Stimulated activated naive CD4-positive, alpha-beta T cell treated with Interleukin-2 at 50 U/mL for 16 hours (primary cell): ENCODE data around the gene ARHGAP9.

Source experiments
- DNase-seq: peaks from one replicate; lab custom pipeline; 2025; lab: John Stamatoyannopoulos, UW

The ARHGAP9 gene

GRCh38 chr12:57472391-57472790 is 7.3 kb downstream of the ARHGAP9 start:
- DNase-seq = no peak

- no peak for DNase-seq
Measured at GRCh38 chr12:57471661-57472060, 8.0 kb downstream of the ARHGAP9 start.

GRCh38 chr12:57470970-57471656 is 8.6 kb downstream of the ARHGAP9 start:
- no peak for DNase-seq

GRCh38 chr12:57470286-57470969 is 9.2 kb downstream of the ARHGAP9 start:
- no peak for DNase-seq

- DNase-seq = no peak
Measured at GRCh38 chr12:57469296-57470164, 10.1 kb downstream of the ARHGAP9 start.

- DNase-seq = no peak
Measured at GRCh38 chr12:57467915-57468314, 11.8 kb downstream of the ARHGAP9 start.

GRCh38 chr12:57467212-57467874 is 12.3 kb downstream of the ARHGAP9 start:
- no peak for DNase-seq

GRCh38 chr12:57465747-57466505 is 13.7 kb downstream of the ARHGAP9 start:
- no peak for DNase-seq

- DNase-seq = no peak
Measured at GRCh38 chr12:57465030-57465746, 14.5 kb downstream of the ARHGAP9 start.

GRCh38 chr12:57464569-57464968 is 15.1 kb downstream of the ARHGAP9 start:
- DNase-seq = no peak

- no peak for DNase-seq
Measured at GRCh38 chr12:57462912-57463253, 16.8 kb downstream of the ARHGAP9 start.

- peak; percentile 83 for DNase-seq
Measured at GRCh38 chr12:57462251-57462911, 17.3 kb downstream of the ARHGAP9 start.

GRCh38 chr12:57461917-57462250 is 17.8 kb downstream of the ARHGAP9 start:
- DNase-seq = no peak

GRCh38 chr12:57461276-57461916 is 18.3 kb downstream of the ARHGAP9 start:
- DNase-seq = peak; percentile 14

- no peak for DNase-seq
Measured at GRCh38 chr12:57460841-57461275, 18.8 kb downstream of the ARHGAP9 start.

- DNase-seq = no peak
Measured at GRCh38 chr12:57460468-57460784, 19.2 kb downstream of the ARHGAP9 start.

GRCh38 chr12:57459750-57460467 is 19.8 kb downstream of the ARHGAP9 start, which contains the start of gene GLI1:
GLI1 (plus strand) TSS chr12:57459785; CDS start chr12:57463692, 3,907 bp downstream.
- DNase-seq = no peak

GRCh38 chr12:57459055-57459749 is 20.5 kb downstream of the ARHGAP9 start:
- DNase-seq = peak; percentile 93

- no peak for DNase-seq
Measured at GRCh38 chr12:57458665-57459054, 21.0 kb downstream of the ARHGAP9 start.
